GM21528 (cell line): ENCODE data around the gene AS3MT.
"Not testable (repeated sequence)": the region's sequence is repeated elsewhere in the genome, so short reads cannot be mapped to it uniquely, and the experiment has no call there.

Source experiments
- ATAC-seq: cut with Tn5 transposase; IDR thresholded peaks from one replicate; pipeline ENCODE4 v1.9.1; 2021; ENCODE audit warnings: mild to moderate bottlenecking, moderate library complexity; ENCODE audit not compliant: unreplicated experiment, low FRiP score

AS3MT gene

GRCh38 chr10:102869258-102870198 is at the start of gene AS3MT:
TSS of gene AS3MT (plus strand) at chr10:102869470. CDS start at chr10:102869593, 123 bp downstream.
- no peak for ATAC-seq

DNA sequence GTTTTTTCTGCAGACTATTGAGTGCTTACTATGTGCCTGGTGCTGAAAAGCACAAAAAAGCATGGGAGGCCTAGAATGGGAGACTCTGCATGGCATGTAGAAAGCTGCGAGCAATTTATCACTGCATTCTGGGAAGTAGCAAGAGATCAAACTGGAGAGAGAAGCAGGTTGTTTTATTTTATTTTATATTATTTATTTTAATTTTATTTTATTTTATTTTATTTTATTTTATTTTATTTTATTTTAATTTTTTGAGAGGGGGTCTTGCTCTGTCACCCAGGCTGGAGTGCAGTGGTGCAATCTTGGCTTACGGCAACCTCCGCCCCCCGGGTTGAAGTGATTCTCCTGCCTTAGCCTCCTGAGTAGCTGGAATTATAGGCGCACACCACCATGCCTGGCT is 49.3 kb upstream of the AS3MT start:
- not testable (repeated sequence) for ATAC-seq

- ATAC-seq: no peak
Measured at GRCh38 chr10:102822222-102822621, 47.0 kb upstream of the AS3MT start.

DNA sequence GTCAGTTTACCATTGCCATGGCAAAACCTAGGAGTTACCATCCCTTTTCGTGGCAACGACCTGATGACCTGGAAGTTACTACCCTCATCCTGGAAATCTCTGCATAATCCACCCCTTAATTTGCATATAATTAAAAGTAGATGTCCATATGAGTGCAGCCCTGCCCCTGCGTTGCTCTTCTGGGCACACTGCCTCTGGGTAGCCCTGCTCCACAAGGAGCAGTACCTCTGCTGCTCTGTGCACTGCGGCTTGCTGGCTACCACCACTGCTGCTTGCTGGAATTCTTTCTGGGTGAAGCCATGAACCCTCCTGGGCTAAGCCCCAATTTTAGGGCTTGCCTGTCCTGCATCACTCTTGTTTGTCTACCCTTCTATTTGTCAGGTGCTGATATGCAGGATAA is 44.6 kb upstream of the AS3MT start:
- no peak for ATAC-seq

GRCh38 chr10:102826148-102826796 is 43.0 kb upstream of the AS3MT start:
- no peak for ATAC-seq

DNA sequence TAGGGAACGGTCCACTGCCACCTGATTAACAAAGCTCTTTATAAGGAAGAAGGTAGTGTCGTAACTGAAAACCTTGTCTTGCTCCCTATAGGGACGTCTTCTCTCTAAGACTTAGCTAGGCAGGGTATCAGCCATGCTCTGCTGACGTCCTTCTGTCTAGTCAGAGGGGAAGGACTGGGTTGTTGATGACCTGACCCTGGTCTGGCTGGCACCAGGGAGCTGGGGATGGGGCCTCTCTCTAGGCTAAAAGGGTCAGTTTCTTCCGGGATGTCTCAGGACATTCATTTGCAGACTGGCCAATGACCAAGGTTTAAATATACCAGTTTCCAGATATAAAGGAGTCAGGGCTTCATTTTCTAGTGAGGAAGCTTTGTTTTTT is 41.7 kb upstream of the AS3MT start:
- ATAC-seq: no peak

GRCh38 chr10:102831322-102832071 is 37.8 kb upstream of the AS3MT start:
- no peak for ATAC-seq

DNA sequence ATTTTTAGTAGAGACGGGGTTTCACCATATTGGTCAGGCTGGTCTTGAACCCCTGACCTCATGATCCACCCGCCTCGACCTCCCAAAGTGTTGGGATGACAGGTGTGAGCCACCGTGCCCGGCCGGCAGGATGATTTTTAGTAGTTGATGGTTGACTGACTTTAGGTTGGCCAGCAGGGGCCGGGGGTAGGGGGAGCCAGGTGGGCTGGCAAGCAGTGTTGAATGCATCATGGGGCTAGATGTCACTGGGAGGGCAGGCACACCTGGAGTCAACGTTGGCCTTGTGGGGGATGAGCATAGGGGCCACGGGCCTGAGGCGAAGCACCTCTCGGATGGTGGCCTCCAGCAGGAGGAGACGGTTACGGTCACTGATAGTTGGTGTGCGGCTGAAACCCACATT is 37.0 kb upstream of the AS3MT start:
- ATAC-seq: no peak

DNA sequence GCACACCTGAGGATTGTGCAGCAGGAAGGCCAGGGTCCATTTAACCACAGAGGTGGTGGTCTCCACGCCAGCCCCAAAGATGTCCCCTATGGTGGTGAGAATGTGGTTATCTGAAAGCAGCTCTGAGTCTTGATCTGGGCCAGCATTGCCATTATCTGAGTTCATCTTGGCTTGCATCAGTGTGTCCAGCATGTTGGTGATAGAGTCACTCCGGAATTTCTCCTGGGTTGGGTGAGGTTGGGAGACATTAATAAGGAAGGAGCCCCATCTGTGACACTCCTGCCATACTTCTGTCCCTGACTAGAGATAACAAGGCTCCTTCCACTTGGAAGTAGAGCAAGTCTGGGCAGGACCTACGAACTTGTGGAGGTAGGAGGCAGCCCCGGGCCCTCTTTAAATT is 36.3 kb upstream of the AS3MT start:
- no peak for ATAC-seq

GRCh38 chr10:102834143-102834542 is 35.1 kb upstream of the AS3MT start:
- ATAC-seq: no peak

DNA sequence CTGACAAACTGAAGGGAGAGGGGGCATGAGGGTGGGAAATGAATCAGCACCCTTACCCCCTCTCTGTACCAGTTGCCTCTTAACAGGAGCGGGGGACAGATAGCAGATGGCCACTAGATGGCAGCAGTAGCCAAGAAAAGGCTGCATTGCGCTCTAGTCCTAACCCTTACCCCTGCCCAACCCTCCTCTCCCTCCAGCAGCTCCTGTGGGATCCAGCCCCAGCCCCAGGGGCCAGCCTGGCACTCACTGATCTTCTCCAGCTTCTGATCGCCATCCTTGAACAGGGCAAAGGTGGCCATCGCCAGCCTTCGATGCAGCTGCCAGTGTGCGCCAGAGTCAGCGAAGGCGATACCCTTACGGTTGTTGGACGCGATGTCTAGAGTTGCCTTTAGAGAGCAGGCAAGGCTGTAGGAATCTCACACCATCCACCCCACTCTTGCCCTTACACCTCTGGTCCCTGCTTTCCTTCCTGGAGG is 34.2 kb upstream of the AS3MT start:
- no peak for ATAC-seq

DNA sequence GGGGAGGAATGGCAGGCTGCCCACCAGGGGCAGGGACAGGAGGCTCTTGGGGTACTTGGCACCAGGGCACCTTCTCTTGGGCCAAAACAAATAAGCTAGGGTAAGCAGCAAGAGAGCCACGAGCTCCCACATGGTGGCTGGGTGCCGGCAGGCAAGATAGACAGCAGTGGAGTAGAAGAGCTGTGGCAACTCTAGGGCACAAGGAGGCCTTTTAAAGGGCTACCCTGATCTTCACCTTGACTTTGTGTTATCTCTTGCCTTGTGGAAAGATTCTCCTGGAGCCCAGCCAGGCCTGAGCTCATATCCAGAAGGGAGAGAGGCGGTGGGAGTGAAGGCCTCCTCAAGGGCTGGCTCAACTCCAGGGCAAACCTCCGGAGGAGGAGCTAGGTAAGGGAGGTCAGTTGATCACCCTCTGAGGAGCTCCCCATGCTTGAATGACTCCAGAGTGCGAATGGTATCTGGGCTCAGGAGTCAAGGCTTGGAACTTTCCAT is 32.0 kb upstream of the AS3MT start, which contains the start of gene CYP17A1:
CYP17A1 (minus strand) TSS at position 184 of the 492 bp plus-strand sequence; CDS start at position 132, 52 bp downstream.
- no peak for ATAC-seq

DNA sequence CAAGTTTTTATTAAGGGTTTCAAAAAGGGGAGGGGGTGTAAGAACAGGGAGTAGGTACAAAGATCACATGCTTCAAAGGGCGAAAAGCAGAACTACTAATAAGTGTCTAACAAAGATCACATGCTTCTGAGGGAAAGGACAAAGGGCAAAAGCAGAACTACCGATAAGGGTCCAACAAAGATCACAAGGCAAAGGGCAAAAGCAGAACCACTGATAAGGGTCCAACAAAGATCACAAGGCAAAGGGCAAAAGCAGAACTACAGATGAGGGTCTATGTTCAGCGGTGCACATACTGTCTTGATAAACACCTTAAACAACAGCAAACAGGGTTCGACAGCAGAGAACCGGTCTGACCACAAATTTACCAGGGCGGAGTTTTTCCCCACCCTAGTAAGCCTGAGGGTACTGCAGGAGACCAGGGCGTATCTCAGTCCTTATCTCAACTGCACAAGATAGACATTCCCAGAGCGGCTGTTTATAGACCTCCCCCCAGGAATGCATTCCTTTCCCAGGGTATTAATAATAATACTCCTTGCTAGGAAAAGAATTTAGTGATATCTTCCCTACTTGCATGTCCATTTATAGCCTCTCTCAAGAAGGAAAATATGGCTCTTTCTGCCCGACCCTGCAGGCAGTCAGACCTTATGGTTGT is 30.9 kb upstream of the AS3MT start:
- ATAC-seq: not testable (repeated sequence)

- ATAC-seq: no peak
Measured at GRCh38 chr10:102841827-102842345, 27.4 kb upstream of the AS3MT start.

GRCh38 chr10:102843139-102843538 is 26.1 kb upstream of the AS3MT start:
- ATAC-seq: not testable (repeated sequence)

DNA sequence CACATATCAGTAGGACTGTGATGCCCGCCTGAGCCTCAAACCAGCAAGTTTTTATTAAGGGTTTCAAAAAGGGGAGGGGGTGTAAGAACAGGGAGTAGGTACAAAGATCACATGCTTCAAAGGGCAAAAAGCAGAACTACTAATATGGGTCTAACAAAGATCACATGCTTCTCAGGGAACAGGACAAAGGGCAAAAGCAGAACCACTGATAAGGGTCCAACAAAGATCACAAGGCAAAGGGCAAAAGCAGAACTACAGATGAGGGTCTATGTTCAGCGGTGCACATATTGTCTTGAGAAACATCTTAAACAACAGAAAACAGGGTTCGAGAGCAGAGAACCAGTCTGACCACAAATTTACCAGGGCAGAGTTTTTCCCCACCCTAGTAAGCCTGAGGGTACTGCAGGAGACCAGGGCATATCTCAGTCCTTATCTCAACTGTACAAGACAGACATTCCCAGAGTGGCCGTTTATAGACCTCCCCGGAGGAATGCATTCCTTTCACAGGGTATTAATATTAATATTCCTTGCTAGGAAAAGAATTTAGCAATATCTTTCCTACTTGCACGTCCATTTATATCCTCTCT is 25.0 kb upstream of the AS3MT start:
- not testable (repeated sequence) for ATAC-seq

GRCh38 chr10:102845352-102845902 is 23.8 kb upstream of the AS3MT start:
- ATAC-seq: no peak

DNA sequence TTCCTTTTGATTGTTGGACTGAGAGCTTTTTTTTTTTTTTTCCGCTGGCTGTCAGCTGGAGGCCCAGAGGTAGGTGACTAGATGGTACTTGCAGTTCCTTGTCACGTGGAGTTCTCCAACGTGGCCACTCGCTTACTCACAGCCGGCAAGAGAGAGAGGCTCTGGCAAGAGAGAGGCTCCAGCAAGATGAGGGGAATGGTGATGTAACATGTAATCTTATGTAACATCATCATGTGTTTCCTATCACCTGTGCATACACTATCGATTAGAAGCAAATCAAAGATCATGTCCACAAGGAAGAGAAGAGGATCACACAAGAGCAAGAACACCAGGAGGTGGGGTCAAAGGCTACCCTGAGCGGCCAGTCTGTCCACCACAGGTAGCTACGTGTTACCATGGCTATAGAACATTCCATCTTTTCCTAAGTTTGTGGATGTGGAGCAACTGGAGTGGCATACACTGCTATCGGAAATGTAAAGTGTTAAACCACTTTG is 19.2 kb upstream of the AS3MT start:
- ATAC-seq: no peak

DNA sequence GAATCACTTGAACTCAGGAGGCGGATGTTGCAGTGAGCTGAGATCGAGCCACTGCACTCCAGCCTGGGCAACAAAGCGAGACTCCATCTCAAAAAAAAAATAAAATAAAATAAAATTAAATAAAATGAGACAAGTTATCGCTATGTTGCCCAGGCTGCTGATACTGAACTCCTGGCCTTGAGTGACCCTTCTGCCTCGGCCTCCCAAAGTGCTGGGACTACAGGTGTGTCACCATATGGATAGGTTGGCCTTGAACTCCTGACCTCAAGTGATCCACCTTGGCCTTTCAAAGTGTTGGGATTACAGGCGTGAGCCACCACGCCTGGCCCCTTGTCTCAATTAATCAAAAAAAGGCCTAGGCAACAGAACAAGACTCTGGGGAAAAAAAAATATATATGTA is 16.0 kb upstream of the AS3MT start:
- ATAC-seq: not testable (repeated sequence)
